Measurements from ENCODE around the gene GAGE12J.
"Not testable (repeated sequence)": the region's sequence is repeated elsewhere in the genome, so short reads cannot be mapped to it uniquely, and the experiment has no call there.

The GAGE12J gene
- 0 reads per million in 2 donors for total RNA-seq

- not testable (repeated sequence) for DNase-seq
Observed at GRCh38 chrX:49321737-49322136, at the start of gene GAGE12J. Gene GAGE12J (plus strand): TSS chrX:49322037. CDS start chrX:49323194, 1,157 bp downstream.

- peak in 1 of 5 experiments; percentile 74 for DNase-seq
Observed at GRCh38 chrX:49272421-49272820, 49.4 kb upstream of the GAGE12J start.

GRCh38 chrX:49273181-49273727, 48.6 kb upstream of the GAGE12J start:
- peak in 3 of 5 experiments; percentile 21 to 97 (median 73) for DNase-seq

GRCh38 chrX:49276207-49276606, 45.6 kb upstream of the GAGE12J start:
- no peak for DNase-seq

- DNase-seq = peak in 1 of 5 experiments; percentile 46
Observed at GRCh38 chrX:49276671-49277534, 44.9 kb upstream of the GAGE12J start.

- DNase-seq = peak in 1 of 5 experiments; percentile 38
Observed at GRCh38 chrX:49277535-49277830, 44.4 kb upstream of the GAGE12J start.

- no peak for DNase-seq
Observed at GRCh38 chrX:49278081-49278480, 43.8 kb upstream of the GAGE12J start.

- no peak for DNase-seq
Observed at GRCh38 chrX:49282647-49283011, 39.2 kb upstream of the GAGE12J start.

GRCh38 chrX:49284212-49284611, 37.6 kb upstream of the GAGE12J start:
- no peak for DNase-seq

- no peak for DNase-seq
Observed at GRCh38 chrX:49286136-49286535, 35.7 kb upstream of the GAGE12J start.

- no peak for DNase-seq
Observed at GRCh38 chrX:49286581-49286980, 35.3 kb upstream of the GAGE12J start.

- DNase-seq = peak in 1 of 5 experiments; percentile 75
Observed at GRCh38 chrX:49287665-49288064, 34.2 kb upstream of the GAGE12J start.

- no peak for DNase-seq
Observed at GRCh38 chrX:49290215-49290614, 31.6 kb upstream of the GAGE12J start.

- peak; percentile 26 to 67 (median 49) for DNase-seq
Observed at GRCh38 chrX:49291615-49292337, 30.1 kb upstream of the GAGE12J start.

GRCh38 chrX:49292400-49293362, 29.2 kb upstream of the GAGE12J start:
- DNase-seq = no peak

- DNase-seq = not testable (repeated sequence)
Observed at GRCh38 chrX:49299293-49299692, 22.5 kb upstream of the GAGE12J start.

GRCh38 chrX:49300703-49301102, 21.1 kb upstream of the GAGE12J start:
- no peak for DNase-seq

GRCh38 chrX:49303346-49303745, 18.5 kb upstream of the GAGE12J start, which contains the start of gene GAGE10:
Gene GAGE10 (plus strand): TSS chrX:49303646. CDS start chrX:49304860, 1,214 bp downstream.
- no peak for DNase-seq

- not testable (repeated sequence) for DNase-seq
Observed at GRCh38 chrX:49307775-49308174, 14.1 kb upstream of the GAGE12J start.

GRCh38 chrX:49308604-49309269, 13.1 kb upstream of the GAGE12J start:
- peak in 2 of 5 experiments; percentile 16 to 32 for DNase-seq

- DNase-seq = peak in 2 of 5 experiments; percentile 17 to 41
Observed at GRCh38 chrX:49309401-49309981, 12.3 kb upstream of the GAGE12J start.

All from T-helper 2 cell (primary cell).